GM21423 (cell line): ENCODE results near the gene HPS1.

Experiments
- ATAC-seq: cut with Tn5 transposase; IDR thresholded peaks from one replicate; pipeline ENCODE4 v1.9.1; 2021; ENCODE audit warnings: mild to moderate bottlenecking, moderate library complexity; ENCODE audit not compliant: unreplicated experiment

Gene HPS1

GRCh38 chr10:98465866-98466265 is 19.1 kb upstream of the HPS1 start:
- no peak for ATAC-seq

DNA sequence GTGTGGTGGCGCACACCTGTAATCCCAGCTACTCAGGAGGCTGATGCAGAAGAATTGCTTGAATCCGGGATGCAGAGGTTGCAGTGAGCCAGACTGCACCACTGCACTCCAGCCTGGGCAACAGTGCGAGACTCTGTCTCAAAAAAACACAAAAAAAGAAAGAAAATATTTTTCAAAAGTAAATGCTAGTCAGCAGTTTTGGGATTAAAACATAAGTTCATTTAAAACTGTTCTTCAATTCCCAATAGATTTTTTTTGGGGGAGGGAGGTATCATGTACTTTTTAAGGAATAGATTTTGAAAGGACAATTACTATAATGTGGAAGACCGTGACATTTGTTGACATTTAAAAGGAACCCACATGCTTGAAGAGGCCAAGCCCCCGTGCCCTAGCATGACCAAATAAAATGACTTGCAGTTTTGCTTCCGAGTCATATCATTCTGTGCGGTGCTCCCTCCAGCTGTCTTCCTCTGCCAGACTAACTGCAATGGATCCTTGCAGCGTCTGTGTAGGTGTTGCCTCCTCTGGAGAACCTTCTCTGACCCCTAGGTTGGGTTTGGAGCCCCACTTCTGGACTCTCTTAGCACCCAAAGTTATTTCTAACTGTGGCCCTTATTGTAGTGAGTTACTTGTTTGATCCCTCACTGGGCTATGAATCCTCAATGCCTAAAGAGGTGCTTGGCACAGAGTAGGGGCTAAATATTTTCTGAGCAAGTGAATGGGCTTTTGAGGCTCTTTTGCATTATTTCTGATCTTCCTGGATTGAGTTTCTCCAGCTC is 17.4 kb upstream of the HPS1 start:
- ATAC-seq = no peak

DNA sequence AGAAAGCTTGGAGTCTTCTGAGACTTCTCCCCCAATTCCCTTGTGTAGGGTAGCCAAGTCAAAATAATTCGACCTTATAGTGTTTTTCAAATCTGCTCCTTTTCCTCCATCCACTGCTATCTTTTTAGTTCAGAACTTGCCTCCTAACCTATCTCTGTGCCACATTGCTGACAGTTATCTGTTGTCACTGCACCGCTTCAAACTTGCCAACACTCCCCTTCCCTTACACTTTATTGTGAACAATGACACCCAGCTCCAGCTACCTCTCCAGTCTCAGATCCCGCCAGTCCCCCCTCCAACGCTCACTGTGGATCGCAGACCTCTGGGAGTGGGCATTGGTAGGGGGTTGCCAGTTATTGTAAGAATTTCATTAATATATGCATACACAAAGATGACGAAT is 16.3 kb upstream of the HPS1 start:
- ATAC-seq = no peak

DNA sequence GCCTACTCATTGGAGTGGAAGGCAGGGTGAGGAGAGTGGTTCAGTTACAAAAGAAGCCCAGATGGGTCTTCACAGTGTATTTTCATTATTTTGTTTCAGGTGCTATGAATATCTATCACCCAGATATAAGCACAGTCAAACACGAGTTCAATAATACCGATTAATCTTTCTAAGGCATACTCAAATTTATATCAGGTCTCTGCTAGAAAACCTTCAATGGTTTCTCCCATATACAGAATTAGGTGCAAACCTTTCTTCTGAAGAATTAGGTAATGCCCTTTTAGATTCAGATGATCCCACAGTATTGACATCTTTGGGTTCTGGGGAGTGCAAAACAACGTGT is 14.7 kb upstream of the HPS1 start:
- no peak for ATAC-seq

- ATAC-seq = no peak
These were observed 14.2 kb upstream of the HPS1 start for GRCh38 chr10:98460837-98461499.

DNA sequence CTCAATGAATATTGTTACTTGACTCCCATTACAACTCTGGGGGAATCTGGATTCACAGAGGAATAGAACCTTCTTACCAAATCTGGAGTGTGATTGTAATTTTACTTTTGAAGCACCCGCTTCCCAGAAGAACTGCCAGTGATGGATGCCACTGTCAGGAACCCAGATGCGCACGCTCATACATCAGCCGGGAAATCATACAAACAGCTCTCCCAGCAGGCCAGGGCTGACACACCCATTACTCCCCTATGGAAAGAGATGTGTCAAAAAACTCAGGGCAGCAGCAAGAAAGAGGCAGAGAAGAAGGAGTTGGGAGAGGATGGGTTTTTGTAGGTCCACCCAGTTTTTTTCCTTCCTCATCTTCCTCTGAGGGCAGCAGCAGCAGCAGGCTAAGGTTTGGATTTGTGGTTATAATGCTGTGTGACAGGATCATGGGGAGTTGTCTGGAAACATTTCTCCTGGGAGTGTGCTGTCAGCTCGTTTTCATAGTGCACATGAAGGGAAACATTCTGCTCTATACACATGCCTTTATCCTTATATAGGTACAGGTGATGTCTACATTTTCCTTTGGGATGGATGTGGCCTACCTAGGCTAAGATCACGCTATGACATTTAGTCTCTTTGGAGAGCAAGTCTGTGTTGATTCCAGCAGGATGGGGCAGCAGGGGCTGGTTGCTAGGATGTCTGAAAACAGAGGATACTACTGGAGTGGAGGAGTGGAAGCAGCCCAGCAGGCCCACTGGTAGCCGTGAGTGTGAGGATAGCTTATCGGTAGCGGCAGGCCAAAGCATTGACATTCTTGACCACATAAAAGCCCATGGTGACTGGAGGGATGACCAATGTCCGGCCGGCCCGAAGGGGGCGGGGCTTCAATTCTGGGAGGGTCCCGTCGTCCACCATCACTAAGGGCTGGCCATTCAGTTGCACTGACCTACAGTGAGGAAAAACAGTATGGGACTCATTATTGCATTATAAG is 12.4 kb upstream of the HPS1 start:
- no peak for ATAC-seq

GRCh38 chr10:98457721-98458120 is 11.0 kb upstream of the HPS1 start:
- ATAC-seq = no peak

DNA sequence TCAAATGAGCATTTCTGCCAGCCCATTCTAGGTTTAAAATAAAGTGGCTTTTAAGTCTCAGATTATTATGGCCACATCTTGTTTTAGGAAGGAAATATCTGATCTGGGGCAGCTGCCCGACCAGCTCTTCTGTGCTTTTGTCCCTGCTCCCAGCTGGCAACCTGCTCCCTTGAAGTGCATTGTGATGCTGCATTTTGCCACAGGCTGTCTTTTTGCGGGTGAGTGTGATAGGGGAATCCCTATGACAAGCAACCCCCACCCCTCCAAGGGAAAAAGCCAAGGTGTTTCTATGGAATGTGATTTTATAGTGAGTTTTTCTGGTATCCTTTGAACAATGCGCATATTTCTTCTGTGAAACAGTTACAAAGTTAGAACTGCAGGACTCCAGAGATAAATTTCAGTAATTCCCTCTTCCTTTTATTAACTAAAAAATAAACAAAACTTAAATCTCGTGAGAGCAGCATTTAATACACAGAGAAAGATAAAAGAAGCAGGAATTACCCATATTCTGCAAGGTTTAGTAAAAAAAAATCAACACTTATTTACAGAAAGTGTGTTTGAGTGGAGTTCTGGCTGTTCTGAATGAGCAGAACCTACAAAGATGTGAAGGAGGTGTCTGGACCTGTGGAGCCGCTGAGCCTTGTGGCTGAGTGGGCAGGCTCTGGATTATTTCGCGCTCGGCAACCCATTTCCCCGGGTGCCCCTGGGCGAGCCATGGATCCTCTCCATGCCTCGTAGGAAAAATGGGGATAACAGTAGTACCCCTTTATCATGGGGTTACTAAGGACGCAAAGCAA is 10.1 kb upstream of the HPS1 start:
- no peak for ATAC-seq

- no peak for ATAC-seq
These were observed 9.4 kb upstream of the HPS1 start for GRCh38 chr10:98456043-98456570.

GRCh38 chr10:98453729-98454128 is 7.0 kb upstream of the HPS1 start:
- ATAC-seq = no peak

GRCh38 chr10:98450618-98451017 is 3.9 kb upstream of the HPS1 start:
- ATAC-seq = no peak

DNA sequence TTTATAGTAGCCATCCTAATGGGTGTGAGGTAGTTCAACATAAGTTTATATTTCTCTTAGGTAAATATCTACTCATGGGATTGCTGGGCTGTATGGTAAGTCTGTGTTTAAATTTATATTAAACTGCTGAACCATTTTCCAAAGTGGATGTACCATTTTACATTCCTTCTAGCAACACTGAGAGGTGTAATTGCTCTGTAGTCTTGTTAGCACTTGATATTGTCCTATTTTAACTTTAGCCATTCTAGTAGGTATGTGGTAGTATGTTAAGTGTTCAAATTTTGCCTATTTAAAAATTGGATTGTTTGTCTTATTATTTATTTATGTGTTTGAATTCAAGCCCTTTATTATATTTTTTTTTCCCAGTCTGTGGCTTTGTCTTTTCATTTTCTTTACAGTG is 2.6 kb upstream of the HPS1 start:
- no peak for ATAC-seq

- peak; percentile 24 for ATAC-seq
These were observed 529 bp downstream of the HPS1 start for GRCh38 chr10:98446151-98446660.

DNA sequence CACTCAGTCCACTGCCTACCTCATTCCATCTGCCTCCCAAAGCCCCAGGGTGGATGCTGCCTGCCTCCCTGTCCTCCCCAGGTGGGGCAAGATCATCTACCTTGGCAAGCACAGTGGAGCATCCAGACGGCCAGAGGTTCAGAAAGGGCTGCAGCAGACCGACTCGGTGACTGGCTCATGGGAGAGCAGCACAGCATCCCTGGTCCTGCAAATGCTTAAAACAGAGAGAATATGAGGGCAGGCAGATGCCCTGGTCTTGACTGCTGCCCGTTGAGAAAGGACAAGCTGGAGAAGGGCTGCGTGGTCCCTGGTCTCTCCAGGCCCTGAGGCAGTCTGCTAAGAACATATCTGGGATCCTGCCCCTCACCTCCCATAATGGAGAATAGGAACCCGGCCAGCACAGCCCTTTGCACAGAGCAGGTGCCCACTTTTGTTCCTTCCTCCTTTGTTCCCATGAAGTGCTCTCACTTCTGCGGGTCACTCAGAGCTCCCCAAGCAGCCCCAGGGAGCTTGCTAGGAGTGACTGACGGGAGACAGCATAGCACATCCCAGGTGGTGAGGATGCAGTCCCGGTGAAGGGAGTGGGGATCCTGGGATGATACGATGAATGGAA is 1.4 kb downstream of the HPS1 start:
- no peak for ATAC-seq

DNA sequence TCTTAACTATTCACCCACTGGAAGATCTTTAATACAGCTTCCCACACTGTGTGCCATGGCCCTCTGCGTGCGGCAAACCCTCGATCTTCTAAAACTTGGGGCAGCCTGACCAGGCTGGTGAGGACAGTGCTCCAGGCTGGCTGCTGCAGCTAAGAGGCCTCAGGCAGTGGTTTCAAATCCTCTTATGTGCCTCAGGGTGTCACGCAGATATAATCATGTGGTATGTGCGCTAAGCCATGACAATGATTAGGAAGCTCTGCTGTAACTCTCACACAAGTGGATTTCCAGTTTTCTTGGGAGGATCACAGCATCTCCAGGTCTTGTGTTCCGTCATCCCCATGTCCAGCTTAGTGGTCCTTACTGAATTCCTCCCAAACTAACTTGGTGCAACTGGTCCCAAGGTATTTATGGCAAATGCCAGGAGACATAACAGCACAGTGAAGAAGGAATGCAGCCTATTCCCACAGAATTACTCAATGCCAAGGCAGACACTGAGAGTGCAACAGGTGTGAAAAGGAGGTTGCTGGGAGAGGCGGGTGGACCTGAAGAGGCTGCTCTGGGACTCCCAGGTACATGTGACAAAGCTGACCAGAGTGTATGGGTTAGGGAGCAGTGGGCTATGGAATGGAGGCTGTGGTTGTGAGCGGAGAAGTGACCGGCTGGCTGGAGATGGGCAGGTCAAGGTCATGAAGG is 2.3 kb downstream of the HPS1 start:
- ATAC-seq = no peak

DNA sequence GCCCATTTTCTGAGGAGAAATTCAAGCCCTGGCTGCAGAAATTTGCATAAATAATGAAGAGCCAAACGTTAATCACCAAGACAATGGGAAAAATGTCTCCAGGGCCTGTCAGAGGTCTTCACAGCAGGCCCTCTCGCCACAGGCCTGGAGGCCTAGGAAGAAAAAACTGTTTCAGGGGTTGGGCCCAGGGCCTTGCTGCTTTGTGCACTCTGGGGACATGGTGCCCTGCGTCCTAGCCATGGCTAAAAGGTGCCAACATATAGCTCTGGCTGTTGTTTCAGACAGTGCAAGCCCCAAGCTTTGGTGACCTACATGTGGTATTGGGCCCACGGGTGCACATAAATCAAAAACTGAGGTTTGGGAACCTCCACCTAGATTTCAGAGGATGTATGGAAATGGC is 8.0 kb downstream of the HPS1 start:
- no peak for ATAC-seq

- no peak for ATAC-seq
These were observed 10.0 kb downstream of the HPS1 start for GRCh38 chr10:98436704-98437103.

DNA sequence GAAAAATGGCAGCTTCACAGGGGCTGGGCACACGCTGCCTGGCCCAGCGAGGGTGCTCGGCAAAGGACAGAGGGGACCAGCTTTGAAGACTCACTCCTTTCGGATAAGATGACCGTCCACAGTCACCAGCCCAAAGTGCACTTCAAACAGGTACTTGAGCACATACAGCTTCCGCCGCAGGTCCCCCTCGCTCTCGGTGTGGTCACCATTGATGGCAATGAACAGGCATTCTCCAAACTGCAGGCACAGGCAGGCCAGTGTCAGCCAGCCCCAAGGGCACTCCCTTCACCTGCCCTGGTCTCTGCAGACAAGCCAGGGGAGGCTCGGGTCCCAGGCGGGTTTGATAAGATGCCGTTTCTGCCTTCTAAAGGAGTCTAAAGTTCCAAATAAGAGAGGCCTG is 11.6 kb downstream of the HPS1 start:
- no peak for ATAC-seq
